HepG2 (cell line): ENCODE results near the gene FAM217B. TPM values are rescaled to one million over a fixed set of nuclear protein-coding genes. Genes with fewer than 3 reads are reported as not detected.
A peak's percentile ranks its signal among the peaks of the same experiment; 100 is the strongest.

Experiments
- ARID3A ChIP-seq: IDR thresholded peaks from 2 replicates; pipeline ENCODE4 v1.6.1; 2012; ENCODE audit warnings: low read depth, low read length, improper control_type of control experiment
- ARNT2 ChIP-seq: sonication (generic); formaldehyde crosslinking; IDR thresholded peaks from 2 replicates; pipeline ENCODE4 v1.8.0; 2022; ENCODE audit warnings: mild to moderate bottlenecking, low read depth, missing genetic modification reagents, moderate library complexity
- CC2D1A ChIP-seq: sonication (generic); formaldehyde crosslinking; IDR thresholded peaks from 2 replicates; pipeline ENCODE4 v1.8.1; 2023; ENCODE audit warnings: mild to moderate bottlenecking, missing genetic modification reagents
- CREB1 ChIP-seq, 2 experiments: fragments of 450-650 bp in 1 of 2; IDR thresholded peaks; 2 replicates each; pipeline ENCODE4 v1.6.1; 2016 to 2017; ENCODE audit warnings: control low read depth in 1 of 2, mild to moderate bottlenecking in 1 of 2, missing compliant biosample characterization in 1 of 2, missing genetic modification characterization in 1 of 2
- HNRNPLL ChIP-seq: fragments of 200-400 bp; formaldehyde crosslinking; IDR thresholded peaks from 2 replicates; pipeline ENCODE4 v1.6.1; 2017; ENCODE audit warnings: mild to moderate bottlenecking, low read depth, low read length; ENCODE audit not compliant: poor library complexity, severe bottlenecking
- MYPOP ChIP-seq: sonication (generic); formaldehyde crosslinking; IDR thresholded peaks from 2 replicates; pipeline ENCODE4 v1.8.1; 2023; ENCODE audit warnings: mild to moderate bottlenecking, moderate library complexity, missing genetic modification reagents
- PBX2 ChIP-seq: IDR thresholded peaks from 2 replicates; pipeline ENCODE4 v1.6.1; 2016; ENCODE audit warnings: control low read depth
- PHF8 ChIP-seq: sonication (generic); formaldehyde crosslinking; IDR thresholded peaks from 2 replicates; pipeline ENCODE4 v1.5.0; 2020; ENCODE audit warnings: missing genetic modification reagents
- RNF2 ChIP-seq: fragments of 450-650 bp; conservative IDR thresholded peaks from 2 replicates; pipeline ENCODE4 v1.6.1; 2016; ENCODE audit warnings: low read depth
- SIX1 ChIP-seq: sonication (generic); formaldehyde crosslinking; IDR thresholded peaks from 2 replicates; pipeline ENCODE4 v1.4.0; 2020; ENCODE audit warnings: missing genetic modification reagents, borderline replicate concordance
- SMAD9 ChIP-seq: sonication (generic); formaldehyde crosslinking; IDR thresholded peaks from 2 replicates; pipeline ENCODE4 v1.5.1; 2020; ENCODE audit warnings: mild to moderate bottlenecking, missing genetic modification reagents
- SNAPC2 ChIP-seq: sonication (generic); formaldehyde crosslinking; IDR thresholded peaks from 2 replicates; pipeline ENCODE4 v1.8.1; 2022; ENCODE audit warnings: mild to moderate bottlenecking, missing genetic modification reagents
- SSRP1 ChIP-seq: IDR thresholded peaks from 2 replicates; pipeline ENCODE4 v1.6.1; 2016; ENCODE audit warnings: control low read depth
- STAG1 ChIP-seq: sonication (generic); formaldehyde crosslinking; IDR thresholded peaks from 2 replicates; pipeline ENCODE4 v1.4.0; 2020; ENCODE audit warnings: missing genetic modification reagents
- STAT5B ChIP-seq: sonication (generic); formaldehyde crosslinking; IDR thresholded peaks from 2 replicates; pipeline ENCODE4 v1.4.0; 2020; ENCODE audit warnings: missing genetic modification reagents
- TARDBP ChIP-seq: sonication (generic); formaldehyde crosslinking; IDR thresholded peaks from 2 replicates; pipeline ENCODE4 v1.8.0; 2022; ENCODE audit warnings: mild to moderate bottlenecking, missing genetic modification reagents
- THAP11 ChIP-seq: IDR thresholded peaks from 2 replicates; pipeline ENCODE4 v1.6.1; 2016; ENCODE audit warnings: missing biosample characterization, missing genetic modification reagents
- THYN1 ChIP-seq: sonication (generic); formaldehyde crosslinking; IDR thresholded peaks from 2 replicates; pipeline ENCODE4 v1.8.1; 2023; ENCODE audit warnings: low read depth, mild to moderate bottlenecking, moderate library complexity, missing genetic modification reagents, borderline replicate concordance
- ZFP36L1 ChIP-seq: sonication (generic); formaldehyde crosslinking; IDR thresholded peaks from 2 replicates; pipeline ENCODE4 v1.8.0; 2022; ENCODE audit warnings: mild to moderate bottlenecking, missing genetic modification reagents, moderate library complexity
- ZNF101 ChIP-seq: sonication (generic); formaldehyde crosslinking; IDR thresholded peaks from 2 replicates; pipeline ENCODE4 v1.4.0; 2020; ENCODE audit warnings: mild to moderate bottlenecking, low read depth, missing genetic modification reagents, borderline replicate concordance
- ZNF235 ChIP-seq: sonication (generic); formaldehyde crosslinking; IDR thresholded peaks from 2 replicates; pipeline ENCODE4 v1.8.1; 2023; ENCODE audit warnings: mild to moderate bottlenecking, missing genetic modification reagents, borderline replicate concordance
- ZNF33A ChIP-seq: sonication (generic); formaldehyde crosslinking; IDR thresholded peaks from 2 replicates; pipeline ENCODE4 v1.5.1; 2020; ENCODE audit warnings: missing genetic modification reagents, mild to moderate bottlenecking, moderate library complexity, borderline replicate concordance
- ZNF343 ChIP-seq: sonication (generic); formaldehyde crosslinking; IDR thresholded peaks from 2 replicates; pipeline ENCODE4 v1.4.0; 2020; ENCODE audit warnings: mild to moderate bottlenecking, missing genetic modification reagents
- ZNF44 ChIP-seq: sonication (generic); formaldehyde crosslinking; IDR thresholded peaks from 2 replicates; pipeline ENCODE4 v1.5.1; 2020; ENCODE audit warnings: mild to moderate bottlenecking, missing genetic modification reagents
- ZNF672 ChIP-seq: sonication (generic); formaldehyde crosslinking; IDR thresholded peaks from 2 replicates; pipeline ENCODE4 v1.8.1; 2022; ENCODE audit warnings: missing genetic modification reagents
- ZNF816 ChIP-seq: sonication (generic); formaldehyde crosslinking; IDR thresholded peaks from 2 replicates; pipeline ENCODE4 v1.8.0; 2022; ENCODE audit warnings: missing genetic modification reagents, mild to moderate bottlenecking, borderline replicate concordance
- ZSCAN5A ChIP-seq: sonication (generic); formaldehyde crosslinking; IDR thresholded peaks from 2 replicates; pipeline ENCODE4 v1.8.0; 2022; ENCODE audit warnings: mild to moderate bottlenecking, missing genetic modification reagents, borderline replicate concordance
- polyA plus RNA-seq, 8 experiments: library from polyadenylated mRNA; depleted of rRNA in 3 of 8; stranded (reverse) in 7 of 8; unstranded in 1 of 8; fragments of >200 nt; fragmentation: Illumina TruSeq in 4 of 8; extraction: Trizol in 4 of 8; gene quantifications; 2 replicates each; pipeline versions ENCODE4 v1.2.1 to v1.2.3, GENCODE V29; 2011 to 2016; ENCODE audit warnings: low read depth in 4 of 8, missing spikeins in 1 of 8, mixed read lengths in 1 of 8; ENCODE audit not compliant: insufficient read depth in 1 of 8
- total RNA-seq, 5 experiments: library from RNA; depleted of rRNA; stranded (reverse); fragments of >200 nt; fragmentation: Illumina TruSeq; extraction: Trizol; gene quantifications; 2 replicates each; pipeline ENCODE4 v1.2.3, GENCODE V29; 2016; ENCODE audit warnings: low read depth in 1 of 5

Gene FAM217B
- total and polyA plus RNA-seq, 2 of the 13 experiments (the other 11 are each of a cell fraction or from before 2014, with no cell fraction given): 11.1 to 14.3 TPM

- no peak for TF ChIP-seq CREB1 (IDR thresholded peaks at IDR 0.05)
- 0 out of 2 replicates have a peak, but pooled peaks have one; percentile 67 for TF ChIP-seq CREB1 (CRISPR knock-in tag; IDR thresholded peaks at IDR 0.05)
- TF ChIP-seq ZNF343 (CRISPR knock-in tag): no peak
- TF ChIP-seq ARID3A: no peak
- no peak for TF ChIP-seq ARNT2
- TF ChIP-seq SNAPC2 (CRISPR knock-in tag): peak; percentile 18
- TF ChIP-seq ZNF44: no peak
- no peak for TF ChIP-seq ZNF33A (CRISPR knock-in tag)
- no peak for TF ChIP-seq STAG1 (CRISPR knock-in tag)
- 0 out of 2 replicates have a peak, but pooled peaks have one; percentile 27 for TF ChIP-seq ZSCAN5A (CRISPR knock-in tag)
- TF ChIP-seq ZNF101 (CRISPR knock-in tag): no peak
- TF ChIP-seq ZNF235 (CRISPR knock-in tag): no peak
- no peak for TF ChIP-seq THAP11
- TF ChIP-seq SSRP1: no peak
- no peak for TF ChIP-seq SMAD9 (CRISPR knock-in tag)
- no peak for TF ChIP-seq SIX1 (CRISPR knock-in tag)
- peak; percentile 26; the same call in 1 of the 2 replicates for TF ChIP-seq MYPOP (CRISPR knock-in tag)
- peak; percentile 63; the same call in 1 of the 2 replicates for TF ChIP-seq THYN1 (CRISPR knock-in tag)
- no peak for TF ChIP-seq STAT5B (CRISPR knock-in tag)
- 0 out of 2 replicates have a peak, but pooled peaks have one; percentile 45 for TF ChIP-seq ZNF816 (CRISPR knock-in tag)
- TF ChIP-seq TARDBP: no peak; the same call in 1 of the 2 replicates
- peak; percentile 8; the same call in 1 of the 2 replicates for TF ChIP-seq PHF8 (CRISPR knock-in tag)
- TF ChIP-seq CC2D1A: no peak; the same call in 1 of the 2 replicates
- no peak for TF ChIP-seq HNRNPLL
- 0 out of 2 replicates have a peak, but pooled peaks have one; percentile 21 for TF ChIP-seq ZFP36L1 (CRISPR knock-in tag)
- no peak for TF ChIP-seq PBX2 (CRISPR knock-in tag)
- no peak for TF ChIP-seq ZNF672 (CRISPR knock-in tag)
- TF ChIP-seq RNF2: no peak
Observed at GRCh38 chr20:59940956-59941294, 736 bp downstream of the FAM217B start (continued).
